GM19395 (cell line): Measurements from ENCODE around the gene DCAF6.
A peak's percentile ranks its signal among the peaks of the same experiment; 100 is the strongest.

Source experiments
- ATAC-seq: cut with Tn5 transposase; IDR thresholded peaks from one replicate; pipeline ENCODE4 v1.9.1; 2021; ENCODE audit warnings: mild to moderate bottlenecking, moderate library complexity; ENCODE audit not compliant: unreplicated experiment

DCAF6 gene

GRCh38 chr1:168082008-168082876 lies 145.8 kb downstream of the DCAF6 start:
- peak; percentile 91 for ATAC-seq

- no peak for ATAC-seq
Observed at GRCh38 chr1:168083456-168084325, 147.2 kb downstream of the DCAF6 start.

GRCh38 chr1:168084396-168085231 lies 148.1 kb downstream of the DCAF6 start:
- ATAC-seq: no peak

GRCh38 chr1:168085401-168085872 lies 149.0 kb downstream of the DCAF6 start:
- ATAC-seq: no peak

GRCh38 chr1:168086438-168086837 lies 150.0 kb downstream of the DCAF6 start:
- ATAC-seq: no peak

- ATAC-seq: no peak
Observed at GRCh38 chr1:168087696-168088095, 151.2 kb downstream of the DCAF6 start.

- ATAC-seq: no peak
Observed at GRCh38 chr1:168088511-168089325, 152.2 kb downstream of the DCAF6 start.

- ATAC-seq: no peak
Observed at GRCh38 chr1:168089326-168089978, 153.0 kb downstream of the DCAF6 start.

GRCh38 chr1:168089979-168090337 lies 153.5 kb downstream of the DCAF6 start:
- ATAC-seq: no peak

- ATAC-seq: no peak
Observed at GRCh38 chr1:168090395-168090794, 153.9 kb downstream of the DCAF6 start.

GRCh38 chr1:168091063-168091462 lies 154.6 kb downstream of the DCAF6 start:
- ATAC-seq: no peak

- no peak for ATAC-seq
Observed at GRCh38 chr1:168091720-168092550, 155.5 kb downstream of the DCAF6 start.

- ATAC-seq: no peak
Observed at GRCh38 chr1:168092566-168093355, 156.3 kb downstream of the DCAF6 start.

GRCh38 chr1:168093616-168094015 lies 157.1 kb downstream of the DCAF6 start:
- no peak for ATAC-seq

GRCh38 chr1:168095476-168095875 lies 159.0 kb downstream of the DCAF6 start:
- ATAC-seq: no peak

GRCh38 chr1:168096296-168097165 lies 160.0 kb downstream of the DCAF6 start:
- no peak for ATAC-seq
